Uterus (tissue), 2 donors: ENCODE measurements around the gene TNNI2.

ENCODE experiments used
- POLR2A ChIP-seq, 2 donors: fragments of 450-650 bp; IDR thresholded peaks; one replicate each; pipeline ENCODE4 v1.6.1; 2016; ENCODE audit warnings: antibody characterized with exemption in 2 of 2, mild to moderate bottlenecking in 1 of 2, moderate library complexity in 1 of 2
- TF ChIP-seq, protein P1 (sequence below), 4 experiments: fragments of 200-600 bp in 2 of 4; fragments of 450-650 bp in 2 of 4; sonication (generic) in 2 of 4; IDR thresholded peaks; one replicate each; pipeline ENCODE4 v1.5.1; 2016 to 2019; ENCODE audit warnings: antibody characterized with exemption in 4 of 4, mild to moderate bottlenecking in 2 of 4, moderate library complexity in 1 of 4

DNA sequence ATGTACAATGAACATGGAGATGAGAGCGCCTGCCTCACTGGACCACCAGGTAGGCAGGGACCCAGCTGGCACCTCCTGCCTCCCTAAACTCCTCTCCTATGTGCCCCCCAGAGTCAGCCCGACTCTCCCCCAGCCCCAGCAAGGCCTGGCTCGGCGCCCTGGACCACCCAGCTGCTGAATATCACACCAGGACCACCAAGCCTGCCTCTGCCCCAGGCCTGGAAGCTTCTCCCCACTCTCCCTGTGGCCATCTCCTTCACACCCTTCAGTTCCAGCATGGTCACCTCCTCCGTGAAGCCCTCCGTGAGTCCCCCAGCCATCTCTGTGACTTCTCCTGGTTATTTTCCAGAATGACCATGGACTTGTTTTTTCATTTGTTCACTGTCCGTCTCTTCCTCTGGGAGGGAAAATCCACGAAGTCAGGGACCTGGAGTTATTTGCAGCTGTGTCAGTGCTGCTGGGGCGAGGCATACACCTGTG is 7.7 kb downstream of the TNNI2 start:
- TF ChIP-seq, protein P1, sequence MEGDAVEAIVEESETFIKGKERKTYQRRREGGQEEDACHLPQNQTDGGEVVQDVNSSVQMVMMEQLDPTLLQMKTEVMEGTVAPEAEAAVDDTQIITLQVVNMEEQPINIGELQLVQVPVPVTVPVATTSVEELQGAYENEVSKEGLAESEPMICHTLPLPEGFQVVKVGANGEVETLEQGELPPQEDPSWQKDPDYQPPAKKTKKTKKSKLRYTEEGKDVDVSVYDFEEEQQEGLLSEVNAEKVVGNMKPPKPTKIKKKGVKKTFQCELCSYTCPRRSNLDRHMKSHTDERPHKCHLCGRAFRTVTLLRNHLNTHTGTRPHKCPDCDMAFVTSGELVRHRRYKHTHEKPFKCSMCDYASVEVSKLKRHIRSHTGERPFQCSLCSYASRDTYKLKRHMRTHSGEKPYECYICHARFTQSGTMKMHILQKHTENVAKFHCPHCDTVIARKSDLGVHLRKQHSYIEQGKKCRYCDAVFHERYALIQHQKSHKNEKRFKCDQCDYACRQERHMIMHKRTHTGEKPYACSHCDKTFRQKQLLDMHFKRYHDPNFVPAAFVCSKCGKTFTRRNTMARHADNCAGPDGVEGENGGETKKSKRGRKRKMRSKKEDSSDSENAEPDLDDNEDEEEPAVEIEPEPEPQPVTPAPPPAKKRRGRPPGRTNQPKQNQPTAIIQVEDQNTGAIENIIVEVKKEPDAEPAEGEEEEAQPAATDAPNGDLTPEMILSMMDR (IDR thresholded peaks at IDR 0.05), result no peak
- TF ChIP-seq POLR2A (IDR thresholded peaks at IDR 0.05), result no peak
